ENCODE results near the gene TARS3.
"Not testable (repeated sequence)": the region's sequence is repeated elsewhere in the genome, so short reads cannot be mapped to it uniquely, and the experiment has no call there.

The TARS3 gene
- 41.5 to 50.9 reads per million in 2 donors for total RNA-seq

- DNase-seq: peak; percentile 98
These were observed at the start of gene TARS3 for GRCh38 chr15:101723874-101724674. TARS3 (minus strand) TSS chr15:101724473; CDS start chr15:101724387, 86 bp downstream.

DNA sequence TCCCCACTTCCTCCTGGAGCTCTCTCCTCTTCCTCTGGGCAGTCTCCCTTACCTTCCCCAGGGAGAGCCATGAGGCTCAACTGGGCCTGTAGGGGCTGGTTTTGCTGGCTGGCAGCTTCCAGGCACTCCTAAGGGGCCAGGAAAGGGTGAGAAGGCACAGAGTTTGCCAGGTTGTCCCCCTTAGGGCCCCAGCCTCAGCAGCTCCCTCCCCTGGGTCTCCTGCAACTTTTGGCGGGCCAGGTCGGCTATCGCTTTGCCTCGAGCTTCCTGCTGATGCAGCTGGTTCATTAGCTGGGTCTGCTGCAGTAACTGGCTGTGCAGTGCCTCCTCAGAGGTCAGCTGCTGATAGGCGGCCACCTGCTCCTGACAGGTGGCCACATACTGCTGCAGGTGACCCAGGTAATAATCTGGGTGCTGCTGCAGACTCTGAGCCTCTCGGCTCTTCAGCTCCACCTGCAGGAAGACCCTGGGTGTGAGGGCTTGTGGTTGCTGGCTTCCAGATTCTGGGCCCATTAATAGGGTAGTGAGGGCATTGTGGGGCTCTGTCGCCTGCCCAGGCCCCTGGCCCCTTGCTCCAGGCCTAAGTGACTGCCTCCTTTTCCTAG lies 49.3 kb upstream of the TARS3 start:
- no peak for DNase-seq

DNA sequence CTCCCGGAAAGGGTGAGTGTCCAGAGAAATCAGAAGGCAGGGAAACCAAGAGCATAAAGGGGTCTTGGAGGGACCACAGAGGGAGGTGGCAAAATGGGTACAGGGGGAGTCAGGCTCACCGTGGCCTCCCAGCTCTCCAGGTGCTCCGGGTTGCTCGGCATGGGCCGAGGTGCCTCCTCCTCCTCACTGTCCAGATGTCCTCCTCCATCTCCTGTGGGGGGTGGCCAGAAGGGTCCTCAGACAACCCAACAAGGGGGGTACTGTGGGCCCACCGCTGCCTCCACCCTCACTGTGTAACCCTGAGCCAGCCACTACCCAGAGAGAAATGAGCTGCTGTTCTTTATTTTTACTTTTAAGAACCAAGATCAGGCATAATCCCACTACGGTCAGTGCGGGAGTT lies 48.6 kb upstream of the TARS3 start:
- no peak for DNase-seq

DNA sequence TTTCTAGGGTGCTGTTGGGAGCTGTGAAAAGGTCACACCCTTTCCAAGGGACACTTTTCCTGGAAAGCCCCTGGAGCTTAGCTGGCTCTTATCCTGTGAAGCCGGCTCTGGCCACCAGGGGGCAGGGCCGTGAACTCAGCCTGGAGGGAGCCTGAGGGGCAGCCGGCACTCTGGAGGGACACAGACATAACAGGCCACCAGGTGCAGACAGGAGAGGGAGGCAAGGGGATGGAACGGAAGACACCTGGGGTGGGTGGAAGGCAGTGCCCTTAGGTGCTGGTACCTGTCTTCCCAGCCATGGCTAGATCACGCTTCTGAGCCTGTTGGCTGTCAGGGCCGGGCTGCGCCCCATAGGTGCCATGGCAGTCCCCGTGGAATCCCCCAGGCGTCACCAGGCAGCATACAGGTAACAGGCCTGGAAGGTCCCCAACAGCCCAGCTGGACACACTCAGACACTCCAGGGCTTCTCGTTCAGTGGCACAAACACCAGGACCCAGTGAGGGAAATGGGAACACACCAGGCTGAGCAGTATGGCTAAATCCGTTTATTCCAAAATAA lies 42.9 kb upstream of the TARS3 start:
- not testable (repeated sequence) for DNase-seq

- DNase-seq: no peak
These were observed 41.6 kb upstream of the TARS3 start for GRCh38 chr15:101765772-101766456.

GRCh38 chr15:101765340-101765671 lies 41.0 kb upstream of the TARS3 start:
- DNase-seq: not testable (repeated sequence)

GRCh38 chr15:101764669-101765339 lies 40.5 kb upstream of the TARS3 start:
- DNase-seq: not testable (repeated sequence)

DNA sequence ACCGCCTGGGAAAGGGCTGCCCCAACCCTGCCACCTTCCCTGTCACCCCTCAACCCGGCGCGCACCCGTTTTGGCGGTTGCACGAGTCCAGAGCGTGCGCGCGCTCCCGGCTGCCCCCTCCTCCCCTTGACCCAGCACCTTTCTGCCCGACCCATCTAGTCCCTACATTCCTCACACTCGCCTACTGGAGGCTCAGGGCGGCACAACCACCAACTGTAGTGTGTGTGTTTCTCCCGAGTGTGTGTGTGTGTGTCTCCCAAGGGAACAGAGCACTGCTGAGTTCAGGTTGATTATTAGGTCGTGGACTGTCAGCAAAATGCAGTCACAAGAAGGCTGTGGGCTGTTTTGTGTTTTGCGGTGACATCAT lies 22.4 kb upstream of the TARS3 start:
- not testable (repeated sequence) for DNase-seq

GRCh38 chr15:101734837-101735236 lies 10.6 kb upstream of the TARS3 start:
- not testable (repeated sequence) for DNase-seq

DNA sequence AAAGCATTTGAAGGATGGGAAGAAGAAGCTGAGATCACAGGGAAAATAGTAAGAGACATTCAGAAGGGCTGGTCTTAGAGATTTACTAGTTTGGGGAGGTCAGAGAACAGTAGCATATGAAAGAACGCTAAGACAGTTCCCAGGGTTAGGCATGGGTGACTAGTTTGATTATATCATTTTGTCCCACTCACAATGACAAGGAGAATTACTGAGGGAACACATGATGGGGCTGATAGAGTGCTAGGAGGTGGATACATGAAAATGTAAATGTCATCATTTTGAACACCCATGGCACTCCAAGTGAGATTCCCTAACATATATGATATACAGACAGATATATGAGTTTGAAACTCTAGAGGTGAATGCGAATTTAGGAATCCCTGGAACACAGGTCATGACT lies 9.3 kb upstream of the TARS3 start:
- no peak for DNase-seq

GRCh38 chr15:101732772-101733171 lies 8.5 kb upstream of the TARS3 start:
- DNase-seq: no peak

GRCh38 chr15:101731746-101732145 lies 7.5 kb upstream of the TARS3 start:
- DNase-seq: no peak

GRCh38 chr15:101727186-101727585 lies 2.9 kb upstream of the TARS3 start:
- DNase-seq: no peak

GRCh38 chr15:101725073-101725472 lies 800 bp upstream of the TARS3 start:
- DNase-seq: no peak

GRCh38 chr15:101724675-101725005 lies 367 bp upstream of the TARS3 start:
- DNase-seq: no peak

GRCh38 chr15:101723171-101723873 lies 951 bp downstream of the TARS3 start:
- peak; percentile 16 for DNase-seq

DNA sequence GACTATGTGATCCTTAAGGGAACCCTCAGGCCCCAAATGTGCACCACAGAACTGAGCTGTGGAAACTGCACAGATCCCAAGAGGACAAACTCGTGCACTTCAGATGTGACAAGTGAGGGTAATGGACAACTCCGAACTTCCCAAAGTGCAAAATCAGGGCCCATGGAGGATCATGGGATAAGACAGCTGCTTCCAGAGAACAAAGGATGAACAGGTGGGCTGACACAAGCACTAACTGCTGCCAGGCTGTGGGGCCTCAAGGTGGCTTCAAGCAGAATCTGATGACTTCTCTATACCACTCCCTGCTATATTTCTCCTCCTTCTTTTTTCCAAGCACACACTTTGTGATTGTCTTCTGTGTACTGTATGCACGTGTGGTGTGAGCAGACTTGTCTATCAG lies 5.4 kb downstream of the TARS3 start:
- no peak for DNase-seq

DNA sequence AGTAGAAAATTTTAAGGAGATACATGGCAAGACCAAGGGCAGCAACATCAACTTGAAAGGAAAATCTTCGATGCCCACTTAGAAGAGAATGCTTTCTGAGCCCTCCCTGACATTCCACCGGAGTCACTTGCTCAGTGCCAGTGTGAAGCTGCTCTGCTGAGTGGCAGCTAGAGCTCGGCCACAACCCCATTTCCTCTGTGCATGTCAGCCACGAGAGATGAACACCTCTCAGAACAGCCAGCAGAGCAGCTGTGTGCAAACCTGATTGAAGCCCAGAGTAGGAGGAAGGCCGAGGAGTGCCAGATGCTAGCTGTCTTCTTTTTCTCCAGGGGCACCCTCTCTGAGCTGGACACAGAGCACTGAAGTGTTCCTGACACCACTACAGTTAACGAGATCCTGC lies 12.2 kb downstream of the TARS3 start:
- DNase-seq: no peak

DNA sequence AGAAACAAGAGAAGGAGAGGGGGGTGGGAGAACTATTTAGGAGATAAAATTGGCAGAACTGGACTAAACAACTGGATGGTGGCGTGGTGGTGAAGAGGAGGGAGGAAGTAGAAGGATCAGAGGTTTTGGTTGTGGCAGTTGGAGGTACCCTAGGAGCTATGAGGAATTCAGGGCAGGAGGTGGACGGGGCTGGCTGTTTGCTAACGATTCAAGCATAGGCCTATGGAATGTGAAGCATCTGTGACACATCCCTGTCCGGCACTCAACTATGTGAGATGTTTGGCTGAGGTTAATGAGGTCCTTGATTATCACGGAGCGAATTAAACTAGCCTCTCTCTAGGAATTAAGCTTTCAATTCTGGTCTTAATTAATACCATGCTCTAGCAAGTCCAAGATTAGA lies 13.5 kb downstream of the TARS3 start:
- DNase-seq: no peak

- DNase-seq: no peak
These were observed 14.8 kb downstream of the TARS3 start for GRCh38 chr15:101709466-101709865.

GRCh38 chr15:101707983-101708382 lies 16.3 kb downstream of the TARS3 start:
- DNase-seq: no peak

- no peak for DNase-seq
These were observed 22.2 kb downstream of the TARS3 start for GRCh38 chr15:101702077-101702476.

GRCh38 chr15:101698314-101698713 lies 26.0 kb downstream of the TARS3 start:
- no peak for DNase-seq
